IPS-15b (cell line): ENCODE measurements around the gene RELL1.

ENCODE experiments used
- H3K27me3 ChIP-seq: one replicate; pipeline ENCODE4 v1.6.1; 2013; ENCODE audit warnings: low read length; ENCODE audit not compliant: control insufficient read depth, insufficient read depth
- H3K36me3 ChIP-seq: one replicate; pipeline ENCODE4 v1.6.1; 2013; ENCODE audit warnings: low read length; ENCODE audit not compliant: control insufficient read depth, insufficient read depth
- H3K4me1 ChIP-seq: one replicate; pipeline ENCODE4 v1.6.1; 2013; ENCODE audit warnings: mild to moderate bottlenecking, low read length; ENCODE audit not compliant: control insufficient read depth, insufficient read depth
- H3K4me3 ChIP-seq: one replicate; pipeline ENCODE4 v1.5.1; 2013; ENCODE audit warnings: low read depth, low read length
- H3K9ac ChIP-seq: one replicate; pipeline ENCODE4 v1.6.1; 2013; ENCODE audit warnings: low read depth, mild to moderate bottlenecking, low read length
- H3K9me3 ChIP-seq: one replicate; pipeline ENCODE4 v1.6.1; 2013; ENCODE audit warnings: mild to moderate bottlenecking, low read length; ENCODE audit not compliant: control insufficient read depth, insufficient read depth

The RELL1 gene

DNA sequence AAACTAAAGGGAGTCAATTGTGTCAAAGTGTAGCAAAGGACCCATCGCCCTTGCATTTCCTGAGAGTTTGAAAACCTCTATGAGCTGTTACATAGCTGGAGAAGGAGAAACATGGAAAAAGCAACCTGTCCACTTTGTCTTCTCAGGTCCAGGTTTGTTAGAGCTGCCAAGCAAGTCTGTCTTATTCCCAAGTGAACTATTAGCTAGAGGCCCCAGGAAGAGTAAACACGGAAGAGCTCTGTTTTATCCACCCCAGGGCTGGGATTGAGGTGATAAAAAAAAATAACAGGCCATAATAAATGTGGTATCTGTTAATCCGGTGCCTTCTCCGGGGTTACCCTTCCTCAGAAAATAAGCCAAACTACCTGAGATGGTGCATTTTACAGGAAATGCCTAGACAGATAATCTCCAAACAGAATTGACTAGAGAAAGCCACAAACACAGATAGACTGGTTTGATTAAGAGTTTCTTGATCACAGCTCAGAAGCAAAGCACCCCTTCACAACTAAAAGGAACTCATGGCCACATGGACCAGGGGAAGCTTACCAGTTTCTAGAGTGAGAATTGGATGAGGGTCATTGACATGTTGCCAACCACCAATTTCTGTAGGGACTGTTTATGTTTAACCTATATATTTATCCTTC is 35.9 kb upstream of the RELL1 start:
- H3K27me3 ChIP-seq: no peaks in the 10 kb centered on the region
- no peaks in the 10 kb centered on the region for H3K9me3 ChIP-seq

DNA sequence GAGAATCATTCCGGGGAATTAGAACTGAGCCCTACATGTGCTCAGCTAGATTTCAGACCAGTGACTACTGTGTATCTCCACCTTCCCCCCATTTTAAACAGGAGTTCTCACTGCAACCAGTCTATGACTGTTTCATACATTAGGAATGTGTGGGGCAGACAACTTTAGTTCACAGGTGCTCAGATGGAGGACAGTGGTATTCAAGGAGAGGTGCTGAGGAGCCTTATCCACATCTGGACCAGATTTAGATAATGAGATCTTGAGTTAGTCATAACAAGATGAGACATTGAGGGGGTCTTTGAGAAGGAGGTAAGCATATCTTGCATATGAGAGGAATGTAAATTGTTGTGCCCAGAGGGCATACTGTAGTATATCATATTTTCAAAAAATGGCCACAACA is 32.8 kb upstream of the RELL1 start:
- Histone ChIP-seq H3K4me3 (no peak overlapping the region), H3K27me3 (no peaks in the 10 kb centered on the region), H3K36me3 (no peaks in the 10 kb centered on the region), H3K9ac (no peak overlapping the region), H3K4me1 (no peaks in the 10 kb centered on the region), H3K9me3 (no peaks in the 10 kb centered on the region)

More for the DNA sequence above, 35.9 kb upstream of the RELL1 start:
- Histone ChIP-seq H3K9ac (no peak overlapping the region), H3K4me1 (no peaks in the 10 kb centered on the region), H3K36me3 (no peaks in the 10 kb centered on the region), H3K4me3 (no peak overlapping the region)

DNA sequence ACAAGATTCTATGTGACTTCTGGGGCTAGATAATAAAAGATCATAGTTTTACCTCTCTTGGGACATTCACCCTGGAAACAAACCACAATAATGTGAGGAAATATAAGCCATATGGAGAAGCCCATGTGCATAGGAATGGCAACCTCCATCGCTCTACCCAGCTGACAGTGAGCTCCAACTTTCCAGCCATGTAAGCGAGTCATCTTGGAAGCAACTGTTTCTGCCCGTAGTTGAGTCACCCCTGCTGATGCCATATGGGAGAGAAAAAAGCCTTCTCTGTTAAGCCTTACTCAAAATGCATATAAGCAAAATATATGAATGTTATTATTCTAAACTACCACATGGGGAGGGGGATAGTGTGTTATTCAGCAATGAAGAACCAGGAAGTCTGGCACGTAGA is 31.4 kb upstream of the RELL1 start:
- no peaks in the 10 kb centered on the region for H3K4me1 ChIP-seq
- H3K4me3 ChIP-seq: no peak overlapping the region
- H3K9me3 ChIP-seq: no peaks in the 10 kb centered on the region
- H3K9ac ChIP-seq: no peak overlapping the region
- no peaks in the 10 kb centered on the region for H3K27me3 ChIP-seq
- H3K36me3 ChIP-seq: no peaks in the 10 kb centered on the region

DNA sequence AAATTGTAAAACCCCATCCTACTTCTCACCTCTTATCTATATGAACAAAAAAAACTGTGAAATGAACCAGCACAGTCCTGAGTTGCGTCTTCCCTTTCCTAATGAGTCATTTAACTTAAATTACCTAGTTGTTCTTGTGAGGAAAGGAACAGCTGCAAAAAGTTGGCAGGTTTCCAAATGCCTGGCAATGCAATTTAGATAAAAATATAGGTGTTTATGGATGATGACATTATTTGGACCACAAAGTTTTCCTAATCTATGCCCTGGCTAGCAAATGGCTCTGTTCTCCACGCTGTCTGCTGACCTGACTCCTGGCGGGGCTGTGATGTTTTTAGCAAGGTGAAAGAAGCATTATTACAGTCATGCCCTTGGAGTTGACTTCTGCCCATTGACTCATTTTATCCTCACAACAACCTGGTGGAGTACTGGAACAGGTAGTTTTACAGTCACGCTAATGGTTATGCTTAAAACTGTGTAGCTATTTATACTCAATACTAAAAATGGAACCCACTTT is 29.8 kb upstream of the RELL1 start:
- no peaks in the 10 kb centered on the region for H3K36me3 ChIP-seq
- no peak overlapping the region for H3K4me3 ChIP-seq
- H3K9me3 ChIP-seq: no peaks in the 10 kb centered on the region
- no peaks in the 10 kb centered on the region for H3K4me1 ChIP-seq
- no peak overlapping the region for H3K9ac ChIP-seq
- no peaks in the 10 kb centered on the region for H3K27me3 ChIP-seq

- no peak overlapping the region for H3K9ac ChIP-seq
- no peaks in the 10 kb centered on the region for H3K4me1 ChIP-seq
- H3K4me3 ChIP-seq: no peak overlapping the region
- no peaks in the 10 kb centered on the region for H3K27me3 ChIP-seq
- no peaks in the 10 kb centered on the region for H3K9me3 ChIP-seq
- H3K36me3 ChIP-seq: no peaks in the 10 kb centered on the region
These were observed 24.3 kb upstream of the RELL1 start for GRCh38 chr4:37710491-37710890.

- Histone ChIP-seq H3K27me3 (no peaks in the 10 kb centered on the region), H3K36me3 (no peaks in the 10 kb centered on the region), H3K9ac (no peak overlapping the region), H3K4me1 (no peaks in the 10 kb centered on the region), H3K4me3 (no peak overlapping the region), H3K9me3 (no peaks in the 10 kb centered on the region)
These were observed 19.9 kb upstream of the RELL1 start for GRCh38 chr4:37706032-37706431.

GRCh38 chr4:37705571-37705970 is 19.4 kb upstream of the RELL1 start:
- H3K9ac ChIP-seq: no peak overlapping the region
- no peak overlapping the region for H3K4me3 ChIP-seq
- H3K4me1 ChIP-seq: no peaks in the 10 kb centered on the region
- H3K36me3 ChIP-seq: no peaks in the 10 kb centered on the region
- H3K9me3 ChIP-seq: no peaks in the 10 kb centered on the region
- H3K27me3 ChIP-seq: no peaks in the 10 kb centered on the region

GRCh38 chr4:37699868-37700481 is 13.8 kb upstream of the RELL1 start:
- Histone ChIP-seq H3K36me3 (no peaks in the 10 kb centered on the region), H3K4me1 (no peaks in the 10 kb centered on the region), H3K27me3 (no peaks in the 10 kb centered on the region), H3K9me3 (no peaks in the 10 kb centered on the region), H3K4me3 (no peak overlapping the region), H3K9ac (no peak overlapping the region)

GRCh38 chr4:37697566-37697965 is 11.4 kb upstream of the RELL1 start:
- H3K4me1 ChIP-seq: no peaks in the 10 kb centered on the region
- no peak overlapping the region for H3K9ac ChIP-seq
- H3K27me3 ChIP-seq: no peaks in the 10 kb centered on the region
- H3K9me3 ChIP-seq: no peaks in the 10 kb centered on the region
- no peaks in the 10 kb centered on the region for H3K36me3 ChIP-seq
- H3K4me3 ChIP-seq: no peak overlapping the region

DNA sequence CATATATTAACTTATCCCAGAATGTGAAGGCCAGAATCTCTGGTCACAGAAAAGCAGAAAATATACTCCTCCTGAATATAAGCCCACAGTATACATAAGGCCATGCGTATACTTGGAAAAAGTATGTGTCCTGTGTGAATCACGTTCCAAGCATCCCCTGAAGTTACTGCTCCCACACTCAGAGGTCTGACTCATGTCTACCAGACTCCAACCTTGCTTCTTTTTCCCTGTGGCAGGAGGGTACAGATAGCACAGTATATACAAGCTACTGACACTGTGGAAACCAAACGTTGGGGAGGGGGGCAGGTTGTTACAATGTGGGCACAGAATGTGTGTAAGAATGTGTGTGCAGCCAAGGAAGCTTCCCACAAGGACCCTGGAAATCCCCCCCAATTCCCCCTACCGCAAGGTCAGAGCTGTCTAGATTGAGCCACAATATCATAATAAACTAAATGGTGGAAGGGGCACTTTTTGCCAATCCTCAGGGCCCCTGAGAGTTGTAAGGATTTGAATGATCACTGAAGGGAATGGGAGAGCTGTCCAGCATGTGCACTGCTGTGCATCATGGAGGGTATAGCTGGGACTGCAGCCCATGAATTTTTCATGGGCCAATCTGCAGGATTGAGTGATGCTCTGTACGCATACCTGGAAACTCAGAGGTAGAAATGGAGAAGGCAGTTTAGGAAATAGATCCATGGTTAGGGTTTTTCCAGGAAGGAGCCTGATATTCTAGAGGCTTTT is 7.4 kb upstream of the RELL1 start:
- H3K9me3 ChIP-seq: no peaks in the 10 kb centered on the region
- no peaks in the 10 kb centered on the region for H3K36me3 ChIP-seq
- H3K4me3 ChIP-seq: no peak overlapping the region
- H3K4me1 ChIP-seq: peaks cover 6% of the 10 kb centered on the region
- no peak overlapping the region for H3K9ac ChIP-seq
- H3K27me3 ChIP-seq: no peaks in the 10 kb centered on the region

DNA sequence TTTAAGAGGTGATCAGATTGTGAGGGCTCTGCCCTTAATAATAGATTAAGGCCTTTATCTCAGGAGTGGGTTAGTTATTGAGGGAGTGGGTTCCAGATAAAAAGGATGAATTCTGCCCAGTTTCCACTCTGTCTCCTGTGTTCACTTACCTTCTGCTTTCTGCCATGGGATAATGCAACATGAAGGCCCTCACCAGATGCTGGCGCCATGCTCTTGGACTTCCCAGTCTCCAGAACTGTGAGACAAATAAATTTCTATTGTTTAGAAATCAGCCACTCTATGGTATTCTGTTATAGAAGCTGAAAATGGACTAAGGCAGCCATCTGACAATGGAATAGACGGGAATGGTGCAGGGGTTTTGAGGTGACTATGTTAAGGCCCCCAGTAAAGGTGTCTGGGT is 6.9 kb upstream of the RELL1 start:
- no peaks in the 10 kb centered on the region for H3K9me3 ChIP-seq
- H3K4me3 ChIP-seq: no peak overlapping the region
- no peak overlapping the region for H3K9ac ChIP-seq
- H3K4me1 ChIP-seq: peaks cover 6% of the 10 kb centered on the region
- peaks cover under 1% of the 10 kb centered on the region for H3K27me3 ChIP-seq
- no peaks in the 10 kb centered on the region for H3K36me3 ChIP-seq

DNA sequence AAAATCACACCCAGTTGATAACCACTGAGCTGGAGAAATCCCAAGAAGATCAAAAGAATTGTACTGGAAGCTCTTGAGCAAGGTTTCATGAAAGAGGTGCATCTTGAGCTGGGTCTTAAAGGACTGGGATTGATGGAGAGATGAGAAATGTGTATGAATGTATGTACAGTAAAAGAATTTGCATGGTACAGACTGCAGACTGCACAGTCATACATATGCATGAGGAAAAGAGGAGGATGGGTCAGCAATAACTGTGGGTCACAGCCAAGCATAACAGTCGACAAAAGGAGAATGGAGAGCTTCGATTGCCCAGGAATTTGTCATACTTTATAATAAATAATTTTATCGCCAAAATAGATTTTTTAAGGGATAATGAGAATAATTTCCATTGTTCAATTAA is 4.8 kb upstream of the RELL1 start:
- peaks cover 11% of the 10 kb centered on the region for H3K4me1 ChIP-seq
- no peak overlapping the region for H3K9ac ChIP-seq
- H3K9me3 ChIP-seq: no peaks in the 10 kb centered on the region
- no peak overlapping the region for H3K4me3 ChIP-seq
- no peaks in the 10 kb centered on the region for H3K36me3 ChIP-seq
- peaks cover 11% of the 10 kb centered on the region for H3K27me3 ChIP-seq
